Measurements from ENCODE around the gene POPDC2.
A peak's percentile ranks its signal among the peaks of the same experiment; 100 is the strongest.

Gene POPDC2

DNA sequence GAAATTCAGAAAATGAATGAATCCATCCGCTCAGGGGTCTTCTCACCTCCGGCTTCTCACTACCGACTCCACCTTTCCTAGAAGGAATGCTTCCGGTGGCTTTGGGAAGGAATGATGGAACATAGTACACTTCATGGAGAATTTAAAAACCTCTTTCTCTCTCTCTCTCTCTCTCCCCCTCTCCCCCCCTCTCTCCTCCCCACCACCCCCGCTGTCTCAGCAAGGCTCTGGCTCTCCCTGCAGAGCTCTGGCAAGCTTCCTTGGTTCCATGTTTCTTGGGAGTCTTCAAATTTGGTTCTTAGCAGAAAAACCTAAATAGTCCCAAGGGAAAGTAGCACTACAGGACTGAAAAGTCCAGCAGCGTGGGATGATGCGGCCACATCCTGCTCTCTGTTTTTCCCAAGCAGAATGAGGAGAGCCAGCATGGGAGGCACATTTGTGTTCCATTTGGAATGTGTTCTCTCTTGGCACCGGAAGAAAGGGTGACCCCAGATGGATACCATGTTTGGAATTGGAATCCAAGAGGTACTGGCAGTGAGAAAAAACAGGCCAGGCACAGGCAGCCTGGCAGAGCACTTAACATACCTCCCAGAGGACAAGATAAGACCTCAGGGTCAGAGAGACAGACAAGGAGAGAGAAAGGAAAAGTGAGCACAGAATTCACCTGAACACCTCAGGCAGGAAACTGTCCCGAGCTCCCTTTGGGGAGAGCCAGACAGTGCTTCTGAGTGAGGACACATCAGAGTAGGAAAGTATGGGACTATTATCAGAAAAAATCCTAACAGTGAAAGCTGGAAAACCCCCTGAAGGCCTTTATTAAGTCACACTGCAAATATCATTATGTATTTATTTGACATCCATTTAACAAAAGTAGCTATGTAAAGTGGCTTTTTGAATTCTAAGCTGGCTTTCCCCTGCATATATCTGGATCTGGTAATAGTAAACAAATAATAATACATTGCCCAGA is at the start of gene POPDC2:
Gene POPDC2 (minus strand): TSS at position 116 of the 967 bp plus-strand sequence. CDS start 166 bp downstream, outside the sequence.
- Mint-ChIP-seq H3K4me1 (no peaks in the 10 kb centered on the region), H3K27me3 (no peaks in the 10 kb centered on the region), H3K27ac (ENCODE audit: low read depth) (no peak within 1 kb of the TSS), H3K4me3 (no peak within 1 kb of the TSS), H3K9me3 (no peaks in the 10 kb centered on the region), H3K36me3 (ENCODE audit: insufficient read depth) (peaks cover 2% of the 10 kb centered on the region)
- ATAC-seq (replicated peaks; ENCODE audit: extremely low read depth, poor library complexity, severe bottlenecking) (no peak), DNase-seq (ENCODE audit: low spot score in 2 of 2) (no peak)

- peak overlapping the region; percentile 77 for H3K4me3 Mint-ChIP-seq
- peaks cover 24% of the 10 kb centered on the region for H3K4me1 Mint-ChIP-seq
- H3K9me3 Mint-ChIP-seq, result no peaks in the 10 kb centered on the region
- H3K36me3 Mint-ChIP-seq (ENCODE audit: insufficient read depth), result peaks cover 2% of the 10 kb centered on the region
- H3K27ac Mint-ChIP-seq (ENCODE audit: low read depth), result peak overlapping the region; percentile 39
- DNase-seq (ENCODE audit: low spot score in 2 of 2) (no peak), ATAC-seq (replicated peaks; ENCODE audit: extremely low read depth, poor library complexity, severe bottlenecking) (no peak)
- H3K27me3 Mint-ChIP-seq, result no peaks in the 10 kb centered on the region
Measured at GRCh38 chr3:119703820-119704531, 43.6 kb upstream of the POPDC2 start.

DNA sequence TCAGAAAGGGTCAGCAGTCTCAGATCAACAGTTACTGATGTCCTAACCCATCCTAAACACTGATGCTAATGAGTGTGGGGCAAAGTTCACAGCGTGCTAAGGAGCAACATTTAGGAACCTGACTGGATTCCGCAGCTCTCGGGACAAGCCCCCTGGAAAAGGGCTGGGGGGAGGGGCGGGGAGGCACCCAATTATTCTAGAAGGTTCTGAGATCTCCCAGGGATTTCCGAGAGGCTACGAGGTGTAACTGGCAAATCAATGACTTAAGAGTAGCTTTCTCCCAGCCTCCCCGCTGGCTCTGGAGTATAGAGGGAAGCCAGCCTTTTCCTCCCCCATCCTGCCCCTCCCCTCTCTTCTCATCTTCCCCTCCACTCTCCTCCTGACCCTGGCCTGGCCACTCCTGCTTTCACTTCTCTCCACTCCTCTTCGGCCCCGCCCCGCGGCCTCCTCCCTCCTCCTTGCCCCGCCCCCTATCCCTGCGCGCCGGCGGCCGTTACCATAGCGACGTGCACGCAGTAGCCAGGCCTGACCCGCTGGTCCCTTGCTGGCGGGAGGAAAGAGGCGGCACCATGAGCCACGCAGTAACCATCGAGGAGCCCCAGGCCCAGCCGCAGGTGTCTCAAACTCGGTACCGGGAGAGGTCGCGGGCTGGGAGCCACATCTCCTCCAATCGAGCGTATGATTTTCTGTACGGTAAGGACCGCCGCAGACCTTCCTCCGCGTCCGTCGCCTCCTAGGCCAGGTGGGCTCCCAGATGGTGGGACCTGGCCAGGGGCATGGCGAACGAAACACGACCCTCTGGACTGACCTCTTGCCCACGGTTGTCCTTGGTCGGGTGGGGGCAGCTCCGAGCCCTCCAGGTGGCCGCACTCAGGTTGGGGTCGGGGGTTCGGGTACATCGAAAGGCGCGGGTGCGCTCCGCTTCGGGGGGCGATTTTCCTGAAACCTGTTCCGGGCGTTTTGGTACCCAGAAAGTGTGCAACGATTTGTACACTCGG is 42.4 kb upstream of the POPDC2 start, which contains the start of gene CFAP91:
Gene CFAP91 (plus strand): TSS at position 493 of the 998 bp plus-strand sequence. CDS start 77 bp downstream, at position 570.
- DNase-seq (ENCODE audit: low spot score in 2 of 2) (peak; percentile 57 to 71), ATAC-seq (replicated peaks; ENCODE audit: extremely low read depth, poor library complexity, severe bottlenecking) (peak; percentile 71)
- Mint-ChIP-seq H3K4me1 (peaks cover 24% of the 10 kb centered on the region), H3K27ac (ENCODE audit: low read depth) (peak within 1 kb of the TSS; percentile 74), H3K4me3 (peak within 1 kb of the TSS; percentile 77), H3K27me3 (no peaks in the 10 kb centered on the region), H3K36me3 (ENCODE audit: insufficient read depth) (peaks cover 2% of the 10 kb centered on the region), H3K9me3 (no peaks in the 10 kb centered on the region)

GRCh38 chr3:119700920-119701734 is 40.7 kb upstream of the POPDC2 start:
- Mint-ChIP-seq H3K4me1 (peaks cover 24% of the 10 kb centered on the region), H3K27me3 (no peaks in the 10 kb centered on the region), H3K27ac (ENCODE audit: low read depth) (peak overlapping the region; percentile 30), H3K9me3 (no peaks in the 10 kb centered on the region), H3K4me3 (no peak overlapping the region), H3K36me3 (ENCODE audit: insufficient read depth) (peaks cover 2% of the 10 kb centered on the region)
- DNase-seq (ENCODE audit: low spot score in 2 of 2) (no peak), ATAC-seq (replicated peaks; ENCODE audit: extremely low read depth, poor library complexity, severe bottlenecking) (no peak)

DNA sequence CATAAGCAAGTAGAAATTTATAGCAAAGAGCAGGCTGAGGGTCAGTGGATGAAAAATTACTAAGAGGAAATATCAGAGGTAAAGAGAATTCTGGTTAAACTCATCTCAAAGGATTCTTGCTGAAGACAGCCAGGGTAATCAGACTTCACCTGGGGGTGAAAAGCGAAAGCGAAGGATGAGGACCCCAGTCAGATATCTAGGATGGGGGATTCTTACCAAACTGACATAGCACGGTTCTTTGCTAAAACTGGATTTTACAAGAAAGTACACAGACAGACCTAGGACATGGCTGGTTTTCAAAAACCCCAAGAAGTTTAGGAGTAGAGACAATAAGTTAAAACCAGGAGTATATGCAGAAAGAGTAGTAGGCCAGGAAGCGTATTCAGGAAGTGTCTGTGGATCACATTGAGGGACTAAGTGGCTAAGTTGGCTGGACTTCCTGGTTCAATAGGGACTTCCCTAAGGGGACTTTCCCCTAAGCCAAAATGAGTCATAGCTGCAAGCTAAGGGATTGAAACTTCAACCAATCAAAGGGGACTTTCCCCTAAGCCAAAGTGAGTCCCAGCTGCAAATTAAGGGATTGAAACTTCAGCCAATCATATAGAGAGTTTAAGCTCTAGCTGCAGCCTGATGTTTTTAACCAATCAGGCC is 40.0 kb upstream of the POPDC2 start:
- Mint-ChIP-seq H3K4me1 (peaks cover 24% of the 10 kb centered on the region), H3K27me3 (no peaks in the 10 kb centered on the region), H3K36me3 (ENCODE audit: insufficient read depth) (peaks cover 2% of the 10 kb centered on the region), H3K9me3 (no peaks in the 10 kb centered on the region), H3K27ac (ENCODE audit: low read depth) (peak overlapping the region; percentile 30), H3K4me3 (no peak overlapping the region)
- DNase-seq (ENCODE audit: low spot score in 2 of 2) (peak in 1 of 2 donors; percentile 19), ATAC-seq (replicated peaks; ENCODE audit: extremely low read depth, poor library complexity, severe bottlenecking) (peak; percentile 47)

DNA sequence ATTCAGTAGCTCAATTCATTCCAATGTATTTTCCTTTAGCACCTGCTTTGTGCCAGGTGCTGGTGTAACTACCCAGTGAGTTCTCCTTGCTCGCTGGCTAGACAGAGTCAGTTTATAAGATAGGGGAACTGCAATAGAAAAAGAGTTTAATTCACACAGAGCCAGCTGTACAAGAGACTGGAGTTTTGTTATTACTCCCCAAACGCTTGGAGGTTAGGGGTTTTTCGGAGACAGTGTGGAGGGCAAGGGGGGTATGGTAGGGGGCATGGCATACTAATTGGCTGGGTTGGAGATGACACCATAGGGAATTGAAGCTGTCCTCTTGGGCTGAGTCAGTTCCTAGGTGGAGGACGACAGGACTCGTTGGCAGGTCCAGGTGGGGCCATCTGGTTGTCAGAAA is 37.0 kb upstream of the POPDC2 start:
- DNase-seq (ENCODE audit: low spot score in 2 of 2), result no peak
- H3K4me1 Mint-ChIP-seq, result peaks cover 12% of the 10 kb centered on the region
- H3K36me3 Mint-ChIP-seq (ENCODE audit: insufficient read depth), result peaks cover 2% of the 10 kb centered on the region
- no peaks in the 10 kb centered on the region for H3K9me3 Mint-ChIP-seq
- H3K27ac Mint-ChIP-seq (ENCODE audit: low read depth), result no peak overlapping the region
- no peak for ATAC-seq (replicated peaks; ENCODE audit: extremely low read depth, poor library complexity, severe bottlenecking)
- no peak overlapping the region for H3K4me3 Mint-ChIP-seq
- no peaks in the 10 kb centered on the region for H3K27me3 Mint-ChIP-seq

DNA sequence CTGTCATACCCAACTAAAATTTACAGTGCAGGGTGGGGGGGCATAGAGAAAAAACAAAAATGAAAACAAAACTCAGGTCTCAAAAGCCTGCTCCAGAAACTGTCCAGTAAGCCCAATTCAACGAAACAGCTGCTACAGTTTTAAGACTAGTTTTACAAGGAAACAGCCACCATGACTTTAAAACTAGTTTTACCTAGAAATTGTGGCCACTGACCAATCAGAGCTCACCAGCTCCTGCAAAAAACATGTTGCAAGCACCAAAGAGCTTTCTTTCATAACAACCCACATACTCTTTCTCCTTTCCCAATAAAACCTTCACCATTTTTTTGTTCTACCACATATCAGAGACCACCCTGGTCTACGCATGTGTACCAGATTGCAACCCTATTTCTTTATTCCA is 35.1 kb upstream of the POPDC2 start:
- Mint-ChIP-seq H3K9me3 (no peaks in the 10 kb centered on the region), H3K36me3 (ENCODE audit: insufficient read depth) (peaks cover 2% of the 10 kb centered on the region), H3K27ac (ENCODE audit: low read depth) (no peak overlapping the region), H3K4me1 (peaks cover 9% of the 10 kb centered on the region), H3K4me3 (no peak overlapping the region), H3K27me3 (no peaks in the 10 kb centered on the region)
- ATAC-seq (replicated peaks; ENCODE audit: extremely low read depth, poor library complexity, severe bottlenecking) (no peak), DNase-seq (ENCODE audit: low spot score in 2 of 2) (no peak)

DNA sequence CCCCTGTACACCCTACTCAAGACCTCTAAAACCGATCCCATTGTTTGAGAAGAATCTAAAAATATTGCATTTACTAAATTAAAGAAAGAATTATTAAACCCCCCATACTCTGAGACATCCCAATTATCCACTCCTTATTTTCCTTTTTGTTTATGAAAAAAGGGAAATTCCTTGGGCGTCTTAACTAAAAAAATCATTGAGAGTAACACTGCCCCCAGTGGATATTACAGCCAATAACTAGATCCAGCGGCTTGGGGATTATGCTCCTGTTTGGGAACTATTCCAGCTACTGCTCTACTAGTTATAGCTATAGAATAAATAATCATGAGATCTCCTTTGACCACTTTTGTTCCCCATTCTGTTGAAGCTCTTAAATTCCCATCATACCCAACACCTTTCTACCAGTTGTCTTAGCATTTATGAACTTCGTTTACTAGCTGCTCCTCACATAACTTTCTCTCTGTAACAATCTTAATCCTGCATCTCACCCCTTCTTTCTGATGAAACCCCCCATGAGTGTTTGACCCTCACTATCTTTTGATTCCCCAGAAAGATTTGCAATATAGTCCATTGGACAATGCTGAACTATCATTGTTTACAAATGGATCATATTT is 29.8 kb upstream of the POPDC2 start:
- Mint-ChIP-seq H3K9me3 (no peaks in the 10 kb centered on the region), H3K27ac (ENCODE audit: low read depth) (no peak overlapping the region), H3K36me3 (ENCODE audit: insufficient read depth) (peaks cover 2% of the 10 kb centered on the region), H3K27me3 (peaks cover 13% of the 10 kb centered on the region), H3K4me3 (no peak overlapping the region), H3K4me1 (no peaks in the 10 kb centered on the region)
- no peak for DNase-seq (ENCODE audit: low spot score in 2 of 2)
- ATAC-seq (replicated peaks; ENCODE audit: extremely low read depth, poor library complexity, severe bottlenecking), result no peak

DNA sequence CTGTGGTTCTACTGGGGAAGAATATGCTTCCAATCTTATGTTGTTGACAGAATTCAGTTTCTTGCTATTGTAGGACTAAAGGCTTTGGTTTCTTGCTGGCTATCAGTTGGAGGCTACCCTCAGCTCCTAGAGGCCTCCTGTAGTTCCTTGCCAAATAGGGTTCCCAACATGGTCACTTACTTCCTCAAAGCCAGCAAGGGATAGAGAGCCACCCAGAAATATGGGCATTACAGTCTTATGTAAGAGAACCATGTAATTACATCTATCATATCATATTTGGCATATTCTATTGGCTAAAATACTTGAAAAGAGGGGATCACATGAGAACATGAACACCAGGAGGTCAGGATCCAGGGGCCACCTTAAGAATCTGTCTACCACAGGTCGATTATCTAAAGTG is 23.0 kb upstream of the POPDC2 start:
- Mint-ChIP-seq H3K4me1 (no peaks in the 10 kb centered on the region), H3K27me3 (peaks cover 13% of the 10 kb centered on the region), H3K27ac (ENCODE audit: low read depth) (no peak overlapping the region), H3K4me3 (no peak overlapping the region), H3K36me3 (ENCODE audit: insufficient read depth) (no peaks in the 10 kb centered on the region), H3K9me3 (no peaks in the 10 kb centered on the region)
- DNase-seq (ENCODE audit: low spot score in 2 of 2), result no peak
- no peak for ATAC-seq (replicated peaks; ENCODE audit: extremely low read depth, poor library complexity, severe bottlenecking)

- DNase-seq (ENCODE audit: low spot score in 2 of 2), result no peak
- H3K9me3 Mint-ChIP-seq, result no peaks in the 10 kb centered on the region
- H3K27me3 Mint-ChIP-seq, result no peaks in the 10 kb centered on the region
Measured at GRCh38 chr3:119681279-119681678, 20.9 kb upstream of the POPDC2 start.

GRCh38 chr3:119679874-119680273 is 19.5 kb upstream of the POPDC2 start:
- DNase-seq (ENCODE audit: low spot score in 2 of 2), result no peak
- Mint-ChIP-seq H3K27me3 (no peaks in the 10 kb centered on the region), H3K4me1 (peaks cover 28% of the 10 kb centered on the region), H3K9me3 (no peaks in the 10 kb centered on the region), H3K36me3 (ENCODE audit: insufficient read depth) (peaks cover 16% of the 10 kb centered on the region), H3K27ac (ENCODE audit: low read depth) (no peak overlapping the region), H3K4me3 (no peak overlapping the region)
- no peak for ATAC-seq (replicated peaks; ENCODE audit: extremely low read depth, poor library complexity, severe bottlenecking)

More at GRCh38 chr3:119681279-119681678, 20.9 kb upstream of the POPDC2 start:
- H3K36me3 Mint-ChIP-seq (ENCODE audit: insufficient read depth), result peaks cover 11% of the 10 kb centered on the region
- ATAC-seq (replicated peaks; ENCODE audit: extremely low read depth, poor library complexity, severe bottlenecking), result no peak
- H3K4me3 Mint-ChIP-seq, result no peak overlapping the region
- H3K4me1 Mint-ChIP-seq, result peaks cover 14% of the 10 kb centered on the region
- no peak overlapping the region for H3K27ac Mint-ChIP-seq (ENCODE audit: low read depth)
